ENCODE results near the gene STX18. TPM values are rescaled to one million over a fixed set of nuclear protein-coding genes. Genes with fewer than 3 reads are reported as not detected.

STX18 gene
- 23.8 and 37.1 TPM in 2 replicates for total RNA-seq

GRCh38 chr4:4541661-4542570, at the start of gene STX18:
Gene STX18, minus strand, starts transcription at chr4:4542048. Its CDS starts 84 bp downstream, at chr4:4541964.

GRCh38 chr4:4386736-4387392, 155.0 kb downstream of the STX18 start, which contains the start of gene NSG1:
Gene NSG1, plus strand, starts transcription at chr4:4387102. Its CDS starts 528 bp downstream, at chr4:4387630.

Other genes with a start within 250 kb of the STX18 start
- 0.58 and 1.5 TPM in 2 replicates for gene NSG1, start 154.9 kb downstream of the STX18 start, total RNA-seq